AG04449 (cell line): Measurements from ENCODE around the gene FJX1.

Source experiments
- CTCF ChIA-PET: fragments of 350-600 bp; formaldehyde crosslinking; extraction: SDS; loops from one replicate; lab custom pipeline; 2021; ENCODE audit warnings: antibody characterized with exemption; lab: Yijun Ruan, JAX
- POLR2A ChIA-PET: fragments of 400-600, 350-600 bp; formaldehyde crosslinking; extraction: SDS; loops from one replicate; lab custom pipeline; 2020; ENCODE audit warnings: antibody characterized with exemption, inconsistent platforms; lab: Yijun Ruan, JAX
- DNase-seq: peaks from one replicate; pipeline ENCODE4 v3.0.0-alpha.2; 2010; ENCODE audit warnings: low read depth, low spot score
- H3K4me3 ChIP-seq: 2 replicates; pipeline ENCODE4 v1.5.1; 2011; ENCODE audit warnings: low read depth, mild to moderate bottlenecking, control low read depth, low read length
- TF ChIP-seq, protein P1 (sequence below): IDR thresholded peaks from one replicate; pipeline ENCODE4 v1.5.1; 2011; ENCODE audit warnings: mild to moderate bottlenecking, moderate library complexity, low read length, control low read depth, inconsistent platforms; ENCODE audit not compliant: insufficient read depth; ENCODE audit errors: missing control alignments

The FJX1 gene

DNA sequence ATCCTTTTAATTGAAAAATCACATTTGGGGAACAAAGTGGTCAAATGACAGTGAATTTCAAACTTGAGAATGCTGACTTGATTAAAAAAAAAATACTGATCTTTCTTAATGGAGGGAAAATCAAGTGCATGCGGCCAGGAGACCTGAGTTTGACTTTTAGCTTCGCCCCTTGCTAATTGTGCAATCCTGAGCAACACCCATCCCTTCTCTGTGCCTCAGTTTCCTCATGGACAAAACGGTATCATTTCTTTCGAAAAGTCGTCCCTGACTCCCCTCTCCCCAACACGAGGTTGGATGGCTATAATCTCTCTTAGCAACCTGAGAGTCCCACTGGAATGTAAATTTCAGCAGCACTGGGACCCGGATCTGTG is 959 bp upstream of the FJX1 start:
- TF ChIP-seq, protein P1, sequence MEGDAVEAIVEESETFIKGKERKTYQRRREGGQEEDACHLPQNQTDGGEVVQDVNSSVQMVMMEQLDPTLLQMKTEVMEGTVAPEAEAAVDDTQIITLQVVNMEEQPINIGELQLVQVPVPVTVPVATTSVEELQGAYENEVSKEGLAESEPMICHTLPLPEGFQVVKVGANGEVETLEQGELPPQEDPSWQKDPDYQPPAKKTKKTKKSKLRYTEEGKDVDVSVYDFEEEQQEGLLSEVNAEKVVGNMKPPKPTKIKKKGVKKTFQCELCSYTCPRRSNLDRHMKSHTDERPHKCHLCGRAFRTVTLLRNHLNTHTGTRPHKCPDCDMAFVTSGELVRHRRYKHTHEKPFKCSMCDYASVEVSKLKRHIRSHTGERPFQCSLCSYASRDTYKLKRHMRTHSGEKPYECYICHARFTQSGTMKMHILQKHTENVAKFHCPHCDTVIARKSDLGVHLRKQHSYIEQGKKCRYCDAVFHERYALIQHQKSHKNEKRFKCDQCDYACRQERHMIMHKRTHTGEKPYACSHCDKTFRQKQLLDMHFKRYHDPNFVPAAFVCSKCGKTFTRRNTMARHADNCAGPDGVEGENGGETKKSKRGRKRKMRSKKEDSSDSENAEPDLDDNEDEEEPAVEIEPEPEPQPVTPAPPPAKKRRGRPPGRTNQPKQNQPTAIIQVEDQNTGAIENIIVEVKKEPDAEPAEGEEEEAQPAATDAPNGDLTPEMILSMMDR, result no peak
- POLR2A ChIA-PET, result interaction anchor here (0.7 to 1.2 kb wide), 6 partner anchors 31 to 644 kb away, joined by 3 to 5 read pairs (median 3); partner anchors contain the start of gene SLC1A2
- H3K4me3 ChIP-seq, result peak overlapping the region; percentile 69; the same call in 1 of the 2 replicates
- CTCF ChIA-PET, result interaction anchor here (0.8 to 5.3 kb wide), 10 partner anchors 9 to 649 kb away, joined by 3 to 39 read pairs (median 3); no protein-coding TSS in a partner anchor
- DNase-seq, result no peak

DNA sequence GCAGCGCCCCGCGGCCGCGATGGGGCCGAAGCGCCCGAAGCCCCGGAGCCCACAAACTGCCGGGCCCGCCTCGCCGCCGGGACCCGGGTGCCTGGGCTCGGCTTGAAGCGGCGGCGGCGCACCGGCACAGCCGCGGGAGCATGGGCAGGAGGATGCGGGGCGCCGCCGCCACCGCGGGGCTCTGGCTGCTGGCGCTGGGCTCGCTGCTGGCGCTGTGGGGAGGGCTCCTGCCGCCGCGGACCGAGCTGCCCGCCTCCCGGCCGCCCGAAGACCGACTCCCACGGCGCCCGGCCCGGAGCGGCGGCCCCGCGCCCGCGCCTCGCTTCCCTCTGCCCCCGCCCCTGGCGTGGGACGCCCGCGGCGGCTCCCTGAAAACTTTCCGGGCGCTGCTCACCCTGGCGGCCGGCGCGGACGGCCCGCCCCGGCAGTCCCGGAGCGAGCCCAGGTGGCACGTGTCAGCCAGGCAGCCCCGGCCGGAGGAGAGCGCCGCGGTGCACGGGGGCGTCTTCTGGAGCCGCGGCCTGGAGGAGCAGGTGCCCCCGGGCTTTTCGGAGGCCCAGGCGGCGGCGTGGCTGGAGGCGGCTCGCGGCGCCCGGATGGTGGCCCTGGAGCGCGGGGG is 346 bp downstream of the FJX1 start:
- TF ChIP-seq, protein P1, result peak; percentile 27
- no peak for DNase-seq
- POLR2A ChIA-PET, result interaction anchor here (0.6 to 1.4 kb wide), 3 partner anchors 11 to 149 kb away, joined by 3 to 4 read pairs (median 3); no protein-coding TSS in a partner anchor
- CTCF ChIA-PET, result interaction anchor here (1.2 to 5.3 kb wide), 5 partner anchors 26 to 204 kb away, joined by 3 to 39 read pairs (median 6); no protein-coding TSS in a partner anchor
- H3K4me3 ChIP-seq, result peak overlapping the region; percentile 69

DNA sequence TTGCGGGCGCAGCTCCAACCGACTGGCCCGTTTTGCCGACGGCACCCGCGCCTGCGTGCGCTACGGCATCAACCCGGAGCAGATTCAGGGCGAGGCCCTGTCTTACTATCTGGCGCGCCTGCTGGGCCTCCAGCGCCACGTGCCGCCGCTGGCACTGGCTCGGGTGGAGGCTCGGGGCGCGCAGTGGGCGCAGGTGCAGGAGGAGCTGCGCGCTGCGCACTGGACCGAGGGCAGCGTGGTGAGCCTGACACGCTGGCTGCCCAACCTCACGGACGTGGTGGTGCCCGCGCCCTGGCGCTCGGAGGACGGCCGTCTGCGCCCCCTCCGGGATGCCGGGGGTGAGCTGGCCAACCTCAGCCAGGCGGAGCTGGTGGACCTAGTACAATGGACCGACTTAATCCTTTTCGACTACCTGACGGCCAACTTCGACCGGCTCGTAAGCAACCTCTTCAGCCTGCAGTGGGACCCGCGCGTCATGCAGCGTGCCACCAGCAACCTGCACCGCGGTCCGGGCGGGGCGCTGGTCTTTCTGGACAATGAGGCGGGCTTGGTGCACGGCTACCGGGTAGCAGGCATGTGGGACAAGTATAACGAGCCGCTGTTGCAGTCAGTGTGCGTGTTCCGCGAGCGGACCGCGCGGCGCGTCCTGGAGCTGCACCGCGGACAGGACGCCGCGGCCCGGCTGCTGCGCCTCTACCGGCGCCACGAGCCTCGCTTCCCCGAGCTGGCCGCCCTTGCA is 1.0 kb downstream of the FJX1 start:
- ChIA-PET CTCF (interaction anchor here (0.7 to 5.3 kb wide), 12 partner anchors 37 to 649 kb away, joined by 3 to 39 read pairs (median 4); no protein-coding TSS in a partner anchor), POLR2A (interaction anchor here (0.6 to 1.4 kb wide), 4 partner anchors 10 to 654 kb away, joined by 3 to 4 read pairs (median 3); no protein-coding TSS in a partner anchor)

DNA sequence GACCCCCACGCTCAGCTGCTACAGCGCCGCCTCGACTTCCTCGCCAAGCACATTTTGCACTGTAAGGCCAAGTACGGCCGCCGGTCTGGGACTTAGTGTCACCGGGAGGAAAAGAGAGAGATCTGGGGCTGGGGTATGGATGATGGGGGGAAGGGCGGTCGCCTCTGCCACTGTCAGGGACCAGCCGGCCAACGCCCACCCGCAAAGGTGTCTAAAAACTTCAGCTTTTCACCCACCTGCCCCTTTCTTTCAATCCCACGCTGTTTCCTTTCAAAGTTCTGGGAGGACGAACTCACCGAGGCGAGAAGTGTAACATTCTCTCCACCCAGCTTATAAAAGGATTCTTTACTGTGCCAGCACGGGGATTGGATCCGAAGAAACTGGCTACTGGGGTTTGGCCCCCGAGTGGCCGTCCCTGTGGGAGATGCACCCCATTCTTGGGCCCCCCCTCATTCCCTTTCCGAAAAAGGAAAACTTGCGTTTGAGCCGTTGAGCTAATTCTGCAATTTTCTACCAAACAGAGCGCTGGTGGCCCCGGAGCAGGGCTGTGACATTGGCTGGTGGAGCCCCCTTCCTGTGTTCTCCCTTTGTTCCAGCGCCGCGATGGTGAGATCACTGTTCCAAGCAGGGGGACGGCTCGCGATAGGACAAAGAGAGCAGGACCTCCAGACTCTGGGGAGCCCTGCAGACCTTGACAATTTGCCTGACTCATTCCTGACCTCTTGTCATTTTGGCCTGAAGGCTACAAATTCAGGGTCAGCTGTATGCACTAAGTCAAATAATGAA is 1.8 kb downstream of the FJX1 start:
- peak overlapping the region; percentile 69 for H3K4me3 ChIP-seq
- TF ChIP-seq, protein P1, result no peak
- DNase-seq, result no peak
- ChIA-PET POLR2A (interaction anchor here (0.6 to 1.4 kb wide), 4 partner anchors 9 to 653 kb away, joined by 3 to 4 read pairs (median 3); no protein-coding TSS in a partner anchor), CTCF (interaction anchor here (0.7 to 5.3 kb wide), 11 partner anchors 38 to 648 kb away, joined by 3 to 39 read pairs (median 4); no protein-coding TSS in a partner anchor)

More for the DNA sequence above, 1.0 kb downstream of the FJX1 start:
- H3K4me3 ChIP-seq, result peak overlapping the region; percentile 69
- TF ChIP-seq, protein P1, result no peak
- no peak for DNase-seq

DNA sequence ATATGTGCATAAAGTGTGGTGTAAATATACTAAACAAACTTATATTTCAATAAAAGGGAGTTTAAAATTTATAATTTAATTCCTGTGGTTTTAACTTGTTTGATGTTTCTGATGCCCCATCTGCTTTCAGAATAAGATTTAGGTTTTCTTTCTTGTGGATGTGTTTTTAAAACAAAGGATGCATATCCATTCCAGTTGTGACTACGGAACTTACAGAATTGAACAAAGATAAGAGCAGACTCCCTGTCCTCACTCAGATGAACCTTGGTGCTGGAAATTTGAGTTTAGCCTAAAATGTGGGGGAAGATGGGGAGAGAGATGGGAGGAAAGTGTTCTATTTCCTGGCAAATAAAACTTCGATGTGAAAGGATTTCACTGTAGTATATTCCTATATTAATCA is 2.5 kb downstream of the FJX1 start:
- no peak overlapping the region; the same call in 1 of the 2 replicates for H3K4me3 ChIP-seq
- CTCF ChIA-PET, result interaction anchor here (1.0 to 5.3 kb wide), 5 partner anchors 132 to 645 kb away, joined by 3 to 39 read pairs (median 5); no protein-coding TSS in a partner anchor
- TF ChIP-seq, protein P1, result no peak
- no peak for DNase-seq
- POLR2A ChIA-PET, result no interaction called here
